ENCODE results near the gene MEGF6.

- TF ChIP-seq CTCF (IDR thresholded peaks at IDR 0.05; ENCODE audit: insufficient read depth, low read length) (no peak), POLR2AphosphoS5 (IDR thresholded peaks at IDR 0.05; ENCODE audit: low read depth) (no peak), GABPA (IDR thresholded peaks at IDR 0.05; ENCODE audit: low read depth) (no peak), SPI1 (IDR thresholded peaks at IDR 0.05; ENCODE audit: borderline replicate concordance, low read depth) (no peak)
- TF ChIP-seq, protein P1, sequence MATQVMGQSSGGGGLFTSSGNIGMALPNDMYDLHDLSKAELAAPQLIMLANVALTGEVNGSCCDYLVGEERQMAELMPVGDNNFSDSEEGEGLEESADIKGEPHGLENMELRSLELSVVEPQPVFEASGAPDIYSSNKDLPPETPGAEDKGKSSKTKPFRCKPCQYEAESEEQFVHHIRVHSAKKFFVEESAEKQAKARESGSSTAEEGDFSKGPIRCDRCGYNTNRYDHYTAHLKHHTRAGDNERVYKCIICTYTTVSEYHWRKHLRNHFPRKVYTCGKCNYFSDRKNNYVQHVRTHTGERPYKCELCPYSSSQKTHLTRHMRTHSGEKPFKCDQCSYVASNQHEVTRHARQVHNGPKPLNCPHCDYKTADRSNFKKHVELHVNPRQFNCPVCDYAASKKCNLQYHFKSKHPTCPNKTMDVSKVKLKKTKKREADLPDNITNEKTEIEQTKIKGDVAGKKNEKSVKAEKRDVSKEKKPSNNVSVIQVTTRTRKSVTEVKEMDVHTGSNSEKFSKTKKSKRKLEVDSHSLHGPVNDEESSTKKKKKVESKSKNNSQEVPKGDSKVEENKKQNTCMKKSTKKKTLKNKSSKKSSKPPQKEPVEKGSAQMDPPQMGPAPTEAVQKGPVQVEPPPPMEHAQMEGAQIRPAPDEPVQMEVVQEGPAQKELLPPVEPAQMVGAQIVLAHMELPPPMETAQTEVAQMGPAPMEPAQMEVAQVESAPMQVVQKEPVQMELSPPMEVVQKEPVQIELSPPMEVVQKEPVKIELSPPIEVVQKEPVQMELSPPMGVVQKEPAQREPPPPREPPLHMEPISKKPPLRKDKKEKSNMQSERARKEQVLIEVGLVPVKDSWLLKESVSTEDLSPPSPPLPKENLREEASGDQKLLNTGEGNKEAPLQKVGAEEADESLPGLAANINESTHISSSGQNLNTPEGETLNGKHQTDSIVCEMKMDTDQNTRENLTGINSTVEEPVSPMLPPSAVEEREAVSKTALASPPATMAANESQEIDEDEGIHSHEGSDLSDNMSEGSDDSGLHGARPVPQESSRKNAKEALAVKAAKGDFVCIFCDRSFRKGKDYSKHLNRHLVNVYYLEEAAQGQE (IDR thresholded peaks at IDR 0.05; ENCODE audit: insufficient replicate concordance, low read depth): no peak
Measured at GRCh38 chr1:3603571-3604467, 7.5 kb downstream of the MEGF6 start.
